GM12878 (cell line): Measurements from ENCODE around the gene RNASEH2A. TPM values are rescaled to one million over a fixed set of nuclear protein-coding genes. Genes with fewer than 3 reads are reported as not detected.

ENCODE experiments used
- ATAC-seq: fragments of 200-7000 bp; cut with Tn5 transposase; 3 replicates; pipeline ENCODE4 v1.9.1; 2020; ENCODE audit warnings: mild to moderate bottlenecking, moderate library complexity
- BruUV-seq: library from RNA; stranded (reverse); fragments of 400-500 nt; replicated peaks from 2 replicates; lab custom pipeline; 2021; lab: Mats Ljungman, UMichigan
- CTCF ChIA-PET: fragments of 300-600 bp; sonication (Branson Sonifier 250); formaldehyde crosslinking; extraction: SDS; loops from one replicate; lab custom pipeline; 2021; ENCODE audit warnings: inconsistent platforms; lab: Yijun Ruan, JAX
- POLR2A ChIA-PET: fragments of 350-600 bp; formaldehyde crosslinking; extraction: SDS; loops from one replicate; lab custom pipeline; 2021; ENCODE audit warnings: inconsistent platforms; lab: Charles Lee
- RAD21 ChIA-PET: fragments of 300-600 bp; sonication (Branson Sonifier 250); formaldehyde crosslinking; loops from one replicate; lab custom pipeline; 2023; ENCODE audit warnings: antibody characterized with exemption; ENCODE audit not compliant: unreplicated experiment; lab: Charles Lee
- SMC1A ChIA-PET: fragments of 300-600 bp; sonication (Branson Sonifier 250); formaldehyde crosslinking; loops from one replicate; lab custom pipeline; 2023; ENCODE audit not compliant: unreplicated experiment, uncharacterized antibody; lab: Charles Lee
- DNase-seq: peaks from one replicate; pipeline ENCODE4 v3.0.0-alpha.2; 2011; ENCODE audit warnings: low read depth, low spot score
- FAIRE-seq: peaks from 3 replicates; lab custom pipeline; 2011; peaks lifted over from hg19 to GRCh38; lab: Jason Lieb, UNC
- H2AFZ ChIP-seq: 2 replicates; pipeline ENCODE4 v1.6.0; 2011; ENCODE audit warnings: low read depth, low read length, control low read depth; ENCODE audit not compliant: control insufficient read depth
- H3K27ac ChIP-seq: 2 replicates; pipeline ENCODE4 v1.5.1; 2011; ENCODE audit warnings: control low read depth; ENCODE audit not compliant: control insufficient read depth, insufficient read depth
- H3K27me3 ChIP-seq, 2 experiments: replicated peaks in 1 of 2; 2 replicates each; pipeline versions ENCODE4 v1.6.0 to v1.6.1; 2011; ENCODE audit warnings: low read length in 1 of 2; ENCODE audit not compliant: control insufficient read depth in 2 of 2, insufficient read depth in 2 of 2
- H3K36me3 ChIP-seq, 2 experiments: 2 replicates each; pipeline ENCODE4 v1.5.1; 2011; ENCODE audit warnings: low read length in 1 of 2; ENCODE audit not compliant: control insufficient read depth in 2 of 2, insufficient read depth in 2 of 2
- H3K4me1 ChIP-seq: 2 replicates; pipeline ENCODE4 v1.6.1; 2011; ENCODE audit warnings: mild to moderate bottlenecking, low read length, moderate library complexity, mixed read lengths; ENCODE audit not compliant: control insufficient read depth, insufficient read depth
- H3K4me2 ChIP-seq: 2 replicates; pipeline ENCODE4 v1.6.0; 2011; ENCODE audit warnings: control low read depth; ENCODE audit not compliant: control insufficient read depth, insufficient read depth
- H3K4me3 ChIP-seq: fragments of 200-600 bp; sonication (generic); 2 replicates; pipeline ENCODE4 v1.5.1; 2016
- H3K79me2 ChIP-seq: 2 replicates; pipeline ENCODE4 v1.6.0; 2011; ENCODE audit warnings: low read length; ENCODE audit not compliant: control insufficient read depth, insufficient read depth
- H3K9ac ChIP-seq: 2 replicates; pipeline ENCODE4 v1.8.0; 2011; ENCODE audit warnings: low read length, control low read depth, mixed read lengths; ENCODE audit not compliant: control insufficient read depth, insufficient read depth
- H3K9me3 ChIP-seq: replicated peaks from 3 replicates; pipeline ENCODE4 v1.5.1; 2011; ENCODE audit warnings: mild to moderate bottlenecking, low read length; ENCODE audit not compliant: control insufficient read depth, insufficient read depth
- H4K20me1 ChIP-seq: 2 replicates; pipeline ENCODE4 v1.6.0; 2011; ENCODE audit not compliant: control insufficient read depth, insufficient read depth
- BHLHE40 ChIP-seq, 2 experiments: fragments of 450-650 bp in 1 of 2; IDR thresholded peaks; 2 replicates each; pipeline ENCODE4 v1.6.1; 2011 to 2017; ENCODE audit warnings: low read depth in 2 of 2, borderline replicate concordance in 1 of 2, improper control_type of control experiment in 1 of 2, low read length in 1 of 2, mild to moderate bottlenecking in 1 of 2
- CUX1 ChIP-seq: IDR thresholded peaks from 2 replicates; pipeline ENCODE4 v1.6.1; 2012; ENCODE audit warnings: improper control_type of control experiment, low read depth, low read length; ENCODE audit not compliant: insufficient replicate concordance
- E2F8 ChIP-seq: fragments of 450-650 bp; IDR thresholded peaks from 2 replicates; pipeline ENCODE4 v1.6.1; 2018; ENCODE audit warnings: mild to moderate bottlenecking, low read depth, moderate library complexity; ENCODE audit not compliant: partially characterized antibody
- GATAD2B ChIP-seq: fragments of 450-650 bp; conservative IDR thresholded peaks from 2 replicates; pipeline ENCODE4 v1.6.1; 2017; ENCODE audit warnings: low read depth, mild to moderate bottlenecking, moderate library complexity
- MLLT1 ChIP-seq: fragments of 450-650 bp; IDR thresholded peaks from 2 replicates; pipeline ENCODE4 v1.6.1; 2016; ENCODE audit warnings: mild to moderate bottlenecking
- SIN3A ChIP-seq: IDR thresholded peaks from 2 replicates; pipeline ENCODE4 v1.6.1; 2012; ENCODE audit warnings: low read depth, low read length, improper control_type of control experiment
- SMARCA5 ChIP-seq: fragments of 450-650 bp; IDR thresholded peaks from 2 replicates; pipeline ENCODE4 v1.6.1; 2017; ENCODE audit warnings: mild to moderate bottlenecking
- USF2 ChIP-seq: IDR thresholded peaks from 2 replicates; pipeline ENCODE4 v1.6.1; 2011; ENCODE audit warnings: low read depth, low read length, improper control_type of control experiment, borderline replicate concordance
- ZNF217 ChIP-seq: fragments of 450-650 bp; IDR thresholded peaks from 2 replicates; pipeline ENCODE4 v1.6.1; 2017; ENCODE audit warnings: antibody characterized with exemption, mild to moderate bottlenecking
- ZNF384 ChIP-seq: IDR thresholded peaks from 2 replicates; pipeline ENCODE4 v1.6.1; 2012; ENCODE audit warnings: low read depth, mild to moderate bottlenecking, low read length, improper control_type of control experiment, borderline replicate concordance
- WGBS: methylation state at CpG from one replicate; pipeline ENCODE4 v1.1.6; 2016; ENCODE audit warnings: low lambda C conversion rate; ENCODE audit not compliant: insufficient replicate concordance, insufficient coverage; ENCODE audit errors: missing lambda C conversion rate; 5-methylcytosine and 5-hydroxymethylcytosine counted together
- in situ Hi-C: fragments of 300-500 bp; cut with MboI; formaldehyde crosslinking; loops from 9 replicates; pipeline ENCODE4 v1.14.3; 2018; ENCODE audit warnings: mixed read lengths
- intact Hi-C: fragments of 100-400 bp; cut with micrococcal nuclease; formaldehyde crosslinking; loops from one replicate; pipeline ENCODE4 v1.14.2; 2022; ENCODE audit not compliant: unreplicated experiment
- polyA plus RNA-seq, 11 experiments: library from polyadenylated mRNA; depleted of rRNA in 4 of 11; unstranded in 6 of 11; stranded (reverse) in 5 of 11; fragments of >200 nt; fragmentation: Nextera tagmentation in 4 of 11; fragmentation: Illumina TruSeq in 1 of 11; extraction: Ambion mirVana in 4 of 11; extraction: Trizol in 1 of 11; gene quantifications; 1 replicate in 1 of 11; 2 replicates in 10 of 11; pipeline versions ENCODE4 v1.2.1 to v1.2.3, GENCODE V29; 2011 to 2016; ENCODE audit warnings: inconsistent platforms in 2 of 11, missing spikeins in 2 of 11, low read depth in 1 of 11
- total RNA-seq, 4 experiments: library from RNA; depleted of rRNA in 3 of 4; stranded (reverse); fragments of >200 nt in 3 of 4; fragmentation: Illumina TruSeq in 1 of 4; extraction: Trizol in 1 of 4; gene quantifications; 2 replicates each; pipeline versions ENCODE4 v1.2.1 to v1.2.3, GENCODE V29; 2013 to 2021

Gene RNASEH2A
- total and polyA plus RNA-seq, 10 of the 15 experiments (the other 5 are each of a cell fraction or from before 2014, with no cell fraction given): 17.4 to 103 (median 40.4) TPM

- intact Hi-C loops (no loop called here), in situ Hi-C loops (no loop called here)
- Histone ChIP-seq H3K36me3 (no peaks in the 10 kb centered on the region; a peak in 1 of 4 replicates), H3K27me3 (no peaks in the 10 kb centered on the region), H3K4me1 (peaks cover 24% of the 10 kb centered on the region), H3K9me3 (no peaks in the 10 kb centered on the region; the same call in 2 of the 3 replicates), H3K4me3 (peak overlapping the region; percentile 58; the same call in 1 of the 2 replicates), H2AFZ (no peak overlapping the region), H3K79me2 (peaks cover 30% of the 10 kb centered on the region), H3K9ac (peak overlapping the region; percentile 95; the same call in 1 of the 2 replicates), H4K20me1 (no peaks in the 10 kb centered on the region), H3K27ac (peak overlapping the region; percentile 95), H3K4me2 (peak overlapping the region; percentile 97)
- WGBS: 36% methylated on average over 7 of the region's 7 CpGs
- ATAC-seq: no peak
- no TSS peak for BruUV-seq
- POLR2A ChIA-PET: interaction anchor here (0.7 to 8.2 kb wide), 3 partner anchors 9 to 113 kb away, joined by 5 to 303 read pairs (median 7); partner anchors contain the start of gene HOOK2
- RAD21 ChIA-PET: interaction anchor here (1.0 to 11.4 kb wide), 8 partner anchors 11 to 54 kb away, joined by 4 to 303 read pairs (median 19); partner anchors contain the start of genes HOOK2 and RNASEH2A
- no peak for FAIRE-seq
- no peak for DNase-seq
- SMC1A ChIA-PET: interaction anchor here (1.5 to 11.5 kb wide), 5 partner anchors 9 to 34 kb away, joined by 5 to 240 read pairs (median 31); no protein-coding TSS in a partner anchor
- CTCF ChIA-PET: interaction anchor here (1.1 to 12.9 kb wide), 4 partner anchors 17 to 54 kb away, joined by 3 to 537 read pairs (median 216); partner anchors contain the start of gene HOOK2
- TF ChIP-seq E2F8 (no peak), MLLT1 (peak; percentile 35; the same call in 1 of the 2 replicates), SMARCA5 (0 out of 2 replicates have a peak, but pooled peaks have one; percentile 7), GATAD2B (no peak), CUX1 (no peak), BHLHE40 (IDR thresholded peaks at IDR 0.05; ENCODE audit: borderline replicate concordance in 1 of 2, low read depth in 2 of 2, low read length in 1 of 2) (no peak), USF2 (no peak), SIN3A (no peak), ZNF384 (peak; percentile 41; the same call in 1 of the 2 replicates), ZNF217 (no peak)
Measured at GRCh38 chr19:12794196-12794941, 12.0 kb upstream of the RNASEH2A start.
